HTERT RPE-1 (cell line): ENCODE measurements around the gene DUSP7.

ENCODE experiments used
- in situ Hi-C: fragments of 300-500 bp; cut with MboI; formaldehyde crosslinking; loops from 4 replicates; pipeline ENCODE4 v1.14.3; 2020; ENCODE audit warnings: low sequenced_read_pairs

Gene DUSP7

DNA sequence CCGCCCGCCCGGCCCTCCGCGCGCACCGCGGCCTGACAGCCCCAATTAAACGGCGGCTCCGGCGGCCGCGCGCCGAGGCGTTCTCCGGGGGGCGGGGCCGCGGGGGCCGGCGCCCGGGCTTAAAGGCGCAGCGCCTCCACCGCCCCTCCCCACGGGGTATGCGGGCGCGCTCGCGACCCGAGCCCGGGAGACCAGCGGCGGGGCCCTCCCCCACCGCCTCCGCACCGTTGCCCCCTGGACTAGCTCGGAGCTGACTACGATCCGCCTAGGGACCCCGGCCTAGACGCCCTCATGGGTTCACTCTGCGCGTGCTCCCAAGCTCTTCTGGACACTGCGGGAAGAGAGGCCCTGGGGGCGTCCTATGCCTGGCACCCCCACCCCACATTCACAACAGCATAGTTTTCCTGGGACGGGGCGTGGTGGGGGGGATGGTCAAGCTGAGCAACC lies at the start of gene DUSP7:
TSS of gene DUSP7 (minus strand) at position 51 of the 447 bp plus-strand sequence. CDS start 205 bp downstream, outside the sequence.
- in situ Hi-C loops: no loop called here

- in situ Hi-C loops: no loop called here
Observed at GRCh38 chr3:52104684-52105640, 48.6 kb upstream of the DUSP7 start.

DNA sequence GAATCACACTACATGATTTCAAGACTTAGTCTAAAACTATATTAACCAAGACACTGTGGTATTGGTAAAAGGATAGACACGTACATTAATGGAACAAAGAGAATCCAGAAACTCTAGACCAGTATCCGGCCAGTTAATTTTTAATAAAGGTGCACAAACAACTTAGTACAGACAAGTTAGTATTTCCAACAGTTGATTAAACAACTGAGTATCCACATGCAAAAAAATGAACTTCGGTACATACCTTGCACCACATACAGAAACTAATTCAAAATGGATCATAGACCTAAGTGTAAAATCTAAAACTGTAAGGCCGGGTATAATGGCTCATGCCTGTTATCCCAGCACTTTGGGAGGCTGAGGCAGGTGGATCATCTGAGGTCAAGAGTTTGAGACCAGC lies 46.6 kb upstream of the DUSP7 start:
- in situ Hi-C loops: no loop called here

- in situ Hi-C loops: no loop called here
Observed at GRCh38 chr3:52099001-52099401, 42.6 kb upstream of the DUSP7 start.

DNA sequence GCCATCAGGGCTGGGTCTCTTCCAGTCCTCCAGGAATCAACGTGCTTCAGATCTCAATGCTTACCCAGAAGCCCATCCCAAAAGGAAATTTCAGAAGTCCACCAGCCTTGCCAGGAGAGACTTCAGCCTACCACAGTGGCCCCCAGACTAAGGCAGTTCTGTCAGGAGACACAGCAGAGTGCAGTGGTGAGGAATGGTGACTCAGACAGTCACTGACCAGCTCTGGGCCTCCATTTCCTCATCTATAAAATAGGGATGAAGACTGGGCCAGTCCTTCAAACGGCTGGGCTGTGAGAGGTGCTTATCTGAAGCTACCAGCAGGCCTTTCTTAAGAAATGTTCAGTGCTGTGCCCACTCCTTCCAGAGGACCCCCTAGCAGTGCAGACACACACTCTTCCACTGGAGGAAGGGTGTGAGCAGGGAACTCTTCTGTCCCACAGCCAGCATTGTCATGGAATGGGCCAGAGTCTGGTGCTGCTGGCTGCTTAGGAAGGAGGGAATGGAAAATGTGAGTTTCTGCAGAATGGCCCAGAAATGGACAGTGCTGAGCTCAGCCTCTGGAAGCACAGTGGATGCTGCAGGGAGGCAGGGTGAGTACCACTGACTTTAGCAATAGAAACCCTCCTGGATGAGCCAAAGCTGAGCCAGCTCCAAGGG lies 41.6 kb upstream of the DUSP7 start:
- in situ Hi-C loops: no loop called here

GRCh38 chr3:52095990-52096775 lies 39.8 kb upstream of the DUSP7 start:
- in situ Hi-C loops: no loop called here

- in situ Hi-C loops: no loop called here
Observed at GRCh38 chr3:52094571-52095485, 38.5 kb upstream of the DUSP7 start.

DNA sequence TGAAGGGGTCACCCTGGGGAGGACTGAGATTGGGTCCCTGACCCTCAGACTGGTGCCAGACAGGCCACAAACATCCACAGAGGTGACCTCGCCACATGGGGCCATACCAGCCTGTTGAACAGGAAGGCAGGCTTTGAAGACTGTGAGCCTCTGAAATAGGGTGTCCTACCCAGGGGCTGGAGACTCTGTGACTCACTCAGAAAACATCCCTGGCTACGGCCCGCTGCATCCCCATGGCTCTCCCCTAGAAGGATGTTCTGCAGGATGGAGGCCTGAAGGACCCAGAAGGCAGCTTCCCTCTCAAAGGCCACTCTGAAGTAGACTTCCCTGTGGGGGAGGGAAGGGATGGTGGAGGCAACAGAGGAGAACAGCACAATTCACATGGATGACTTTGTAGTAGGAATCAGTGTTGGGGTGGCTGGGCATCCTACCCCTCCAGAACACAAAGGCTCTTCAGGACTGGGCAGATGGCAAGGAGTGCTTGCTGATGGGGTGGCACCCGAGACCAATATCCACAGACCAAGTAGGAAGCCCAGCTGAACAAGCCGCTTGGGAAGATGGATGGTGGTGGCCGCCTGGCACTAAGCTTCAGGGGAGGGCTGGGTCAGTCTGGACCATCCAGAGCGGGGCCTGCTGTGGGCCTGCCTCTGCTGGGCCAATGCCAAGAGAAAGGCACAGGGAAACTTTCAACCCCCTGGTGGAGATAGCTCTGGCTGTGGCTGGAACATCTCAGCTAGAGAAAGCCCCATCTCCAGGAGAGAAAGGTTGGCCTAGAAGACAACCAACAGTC lies 37.6 kb upstream of the DUSP7 start:
- in situ Hi-C loops: no loop called here

DNA sequence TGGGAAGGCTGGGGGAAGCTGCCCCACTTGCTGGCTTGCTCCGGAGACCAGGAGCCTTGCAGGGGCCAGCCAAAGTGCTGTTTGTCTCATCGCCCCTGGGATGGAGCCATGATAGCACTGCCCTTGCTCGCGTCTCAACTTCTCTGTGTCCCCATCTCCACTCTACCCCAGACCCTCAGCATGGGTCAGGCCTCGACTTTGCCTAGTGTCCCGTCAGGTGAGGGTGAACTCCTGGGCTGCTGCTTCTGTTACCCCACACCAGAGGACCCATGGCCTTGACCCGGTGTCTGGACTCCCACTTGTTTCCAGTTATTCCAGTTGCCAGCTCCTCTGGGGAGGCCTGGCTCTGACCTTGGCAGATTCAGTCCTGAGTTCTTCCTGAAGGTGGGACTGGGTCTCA lies 36.5 kb upstream of the DUSP7 start:
- in situ Hi-C loops: no loop called here

DNA sequence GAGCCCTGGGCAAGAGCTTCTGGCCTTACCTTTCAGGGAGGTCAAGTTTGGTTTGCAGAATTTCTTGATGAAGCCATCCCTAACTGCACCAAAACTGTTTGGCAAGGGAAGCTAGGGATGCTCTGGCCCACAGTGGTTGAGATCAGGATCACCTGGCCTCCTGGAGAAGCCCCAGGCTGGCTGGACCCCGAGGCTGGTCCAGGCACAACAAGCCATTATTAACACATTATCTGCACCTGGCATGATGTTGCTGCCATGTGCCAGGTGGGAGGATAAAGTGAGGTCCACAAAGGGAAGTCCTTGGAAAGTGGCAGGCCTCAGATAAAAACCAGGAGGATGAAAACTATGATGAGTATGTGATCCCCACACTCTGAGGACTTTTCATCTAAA lies 35.9 kb upstream of the DUSP7 start:
- in situ Hi-C loops: no loop called here

DNA sequence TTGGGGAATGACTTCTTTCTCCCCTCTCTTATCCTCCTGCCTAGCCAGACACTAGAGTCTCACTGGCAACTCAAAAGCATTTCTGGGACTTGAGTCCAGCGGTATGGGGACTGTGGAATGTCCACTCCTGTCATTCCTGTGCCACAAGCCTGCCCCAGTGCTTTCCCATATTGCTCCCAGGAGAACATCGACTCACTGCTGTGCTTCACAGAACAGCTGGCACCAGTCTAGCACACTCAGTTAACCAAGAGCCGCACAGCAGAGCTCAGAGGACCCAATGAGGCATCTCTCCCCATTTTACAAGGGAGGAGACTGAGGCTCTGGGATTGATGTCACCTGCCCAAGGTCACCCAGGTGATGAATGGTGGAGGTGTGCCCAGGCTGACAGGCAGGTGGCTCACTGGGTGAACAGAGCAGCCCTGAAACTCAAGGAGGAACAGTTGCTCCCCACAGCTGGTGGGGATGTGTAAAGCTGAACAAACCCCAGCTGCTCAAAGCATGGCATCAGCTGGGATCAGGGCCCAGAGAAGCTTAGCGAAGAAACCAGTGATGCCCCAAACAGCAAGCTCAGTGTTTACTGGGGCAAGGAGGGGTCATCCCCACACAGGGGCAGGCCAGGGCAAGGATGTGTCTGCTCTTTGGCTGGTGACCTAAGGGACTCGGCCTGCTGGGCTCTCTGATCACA lies 35.4 kb upstream of the DUSP7 start:
- in situ Hi-C loops: no loop called here

- in situ Hi-C loops: no loop called here
Observed at GRCh38 chr3:52090933-52091468, 34.6 kb upstream of the DUSP7 start.

- in situ Hi-C loops: no loop called here
Observed at GRCh38 chr3:52090131-52090932, 34.0 kb upstream of the DUSP7 start.

DNA sequence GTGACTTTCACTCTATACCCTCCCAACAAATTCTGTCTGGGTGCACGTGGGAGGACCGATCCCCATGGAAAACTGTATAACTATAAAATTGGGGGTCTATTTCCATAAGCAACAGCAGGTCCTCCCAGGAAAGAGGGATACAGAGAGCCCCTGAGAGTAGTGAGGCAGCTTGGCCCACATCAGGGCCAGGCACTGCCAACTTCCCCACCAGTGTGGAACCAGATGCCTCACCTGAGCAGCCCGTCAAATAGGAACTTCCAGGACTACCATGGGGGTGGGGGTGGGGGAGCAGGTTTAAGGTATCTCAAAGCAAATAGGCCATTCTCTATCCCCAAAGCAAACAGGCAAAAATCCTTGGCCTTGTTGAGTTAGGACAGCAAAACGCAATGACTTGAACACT lies 33.3 kb upstream of the DUSP7 start:
- in situ Hi-C loops: no loop called here

- in situ Hi-C loops: no loop called here
Observed at GRCh38 chr3:52088445-52089367, 32.3 kb upstream of the DUSP7 start.

DNA sequence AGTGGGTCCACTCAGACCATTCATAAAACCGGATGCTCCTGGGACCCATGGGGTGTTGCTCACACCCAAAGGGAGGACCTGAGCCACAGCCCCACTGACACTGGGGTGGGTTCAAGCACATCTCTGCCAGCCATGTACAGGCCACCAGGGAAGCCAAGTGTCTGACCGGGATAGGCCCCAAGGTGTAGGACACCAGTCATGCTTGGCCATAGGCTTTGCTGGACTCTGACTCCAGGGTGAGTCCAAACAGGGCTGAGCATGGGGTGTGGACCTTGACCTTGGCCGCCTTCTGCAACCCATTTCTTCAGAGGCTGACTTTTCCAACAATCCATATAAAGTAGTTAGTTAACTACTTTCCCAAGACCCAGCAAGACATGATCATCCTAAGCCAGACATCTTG lies 31.4 kb upstream of the DUSP7 start:
- in situ Hi-C loops: no loop called here
